Activated B cell treated with CpG ODN at 0.5 μM for 24 hours (primary cell): ENCODE data around the gene PASK. TPM values are rescaled to one million over a fixed set of nuclear protein-coding genes. Genes with fewer than 3 reads are reported as not detected.

ENCODE experiments used
- ATAC-seq: fragments of 200-7000 bp; cut with Tn5 transposase; one replicate; pipeline ENCODE4 v1.10.0; 2021; ENCODE audit warnings: low read depth, mild to moderate bottlenecking, moderate library complexity
- CTCF ChIA-PET: fragments of 350-600 bp; sonication (Branson Sonifier 250); formaldehyde crosslinking; loops from one replicate; lab custom pipeline; 2021; ENCODE audit warnings: antibody characterized with exemption; lab: Charles Lee
- POLR2A ChIA-PET: fragments of 350-600 bp; sonication (Branson Sonifier 250); formaldehyde crosslinking; loops from one replicate; lab custom pipeline; 2021; ENCODE audit warnings: antibody characterized with exemption; lab: Charles Lee
- DNase-seq: peaks from one replicate; pipeline ENCODE4 v3.0.0; 2022
- H3K27ac Mint-ChIP-seq: one replicate; pipeline ENCODE4 v1.8.0; 2020; ENCODE audit warnings: mixed read lengths
- H3K27me3 Mint-ChIP-seq: one replicate; pipeline ENCODE4 v1.8.0; 2021; ENCODE audit warnings: mixed read lengths
- H3K36me3 Mint-ChIP-seq: one replicate; pipeline ENCODE4 v1.8.0; 2021; ENCODE audit warnings: low read depth, mixed read lengths
- H3K4me1 Mint-ChIP-seq: one replicate; pipeline ENCODE4 v1.8.0; 2021; ENCODE audit warnings: mixed read lengths
- H3K4me3 Mint-ChIP-seq: one replicate; pipeline ENCODE4 v1.8.0; 2020; ENCODE audit warnings: mild to moderate bottlenecking, mixed read lengths
- H3K9me3 Mint-ChIP-seq: one replicate; pipeline ENCODE4 v1.8.0; 2020; ENCODE audit warnings: mixed read lengths
- intact Hi-C: fragments of 100-400 bp; cut with micrococcal nuclease; formaldehyde crosslinking; loops from one replicate; pipeline ENCODE4 v1.15.1; 2024
- total RNA-seq: library from RNA; stranded (reverse); gene quantifications from 2 replicates; pipeline ENCODE4 v1.2.3, GENCODE V29; 2022
- TF ChIP-seq, protein P1 (sequence below): fragments of 200-600 bp; IDR thresholded peaks from one replicate; pipeline ENCODE4 v1.8.0; 2022; ENCODE audit warnings: antibody characterized with exemption, mild to moderate bottlenecking

PASK gene
- total RNA-seq, 1 donor from 2014 or later: 150 TPM

- TF ChIP-seq, protein P1, sequence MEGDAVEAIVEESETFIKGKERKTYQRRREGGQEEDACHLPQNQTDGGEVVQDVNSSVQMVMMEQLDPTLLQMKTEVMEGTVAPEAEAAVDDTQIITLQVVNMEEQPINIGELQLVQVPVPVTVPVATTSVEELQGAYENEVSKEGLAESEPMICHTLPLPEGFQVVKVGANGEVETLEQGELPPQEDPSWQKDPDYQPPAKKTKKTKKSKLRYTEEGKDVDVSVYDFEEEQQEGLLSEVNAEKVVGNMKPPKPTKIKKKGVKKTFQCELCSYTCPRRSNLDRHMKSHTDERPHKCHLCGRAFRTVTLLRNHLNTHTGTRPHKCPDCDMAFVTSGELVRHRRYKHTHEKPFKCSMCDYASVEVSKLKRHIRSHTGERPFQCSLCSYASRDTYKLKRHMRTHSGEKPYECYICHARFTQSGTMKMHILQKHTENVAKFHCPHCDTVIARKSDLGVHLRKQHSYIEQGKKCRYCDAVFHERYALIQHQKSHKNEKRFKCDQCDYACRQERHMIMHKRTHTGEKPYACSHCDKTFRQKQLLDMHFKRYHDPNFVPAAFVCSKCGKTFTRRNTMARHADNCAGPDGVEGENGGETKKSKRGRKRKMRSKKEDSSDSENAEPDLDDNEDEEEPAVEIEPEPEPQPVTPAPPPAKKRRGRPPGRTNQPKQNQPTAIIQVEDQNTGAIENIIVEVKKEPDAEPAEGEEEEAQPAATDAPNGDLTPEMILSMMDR: no peak
- Mint-ChIP-seq H3K4me1 (no peaks in the 10 kb centered on the region), H3K4me3 (no peak overlapping the region), H3K27me3 (no peaks in the 10 kb centered on the region), H3K27ac (no peak overlapping the region), H3K36me3 (peaks cover 55% of the 10 kb centered on the region), H3K9me3 (no peaks in the 10 kb centered on the region)
- no peak for ATAC-seq
- intact Hi-C loops: no loop called here
- POLR2A ChIA-PET: no interaction called here
- no peak for DNase-seq
- CTCF ChIA-PET: no interaction called here
Measured at GRCh38 chr2:241180495-241180894, 31.2 kb upstream of the PASK start.

DNA sequence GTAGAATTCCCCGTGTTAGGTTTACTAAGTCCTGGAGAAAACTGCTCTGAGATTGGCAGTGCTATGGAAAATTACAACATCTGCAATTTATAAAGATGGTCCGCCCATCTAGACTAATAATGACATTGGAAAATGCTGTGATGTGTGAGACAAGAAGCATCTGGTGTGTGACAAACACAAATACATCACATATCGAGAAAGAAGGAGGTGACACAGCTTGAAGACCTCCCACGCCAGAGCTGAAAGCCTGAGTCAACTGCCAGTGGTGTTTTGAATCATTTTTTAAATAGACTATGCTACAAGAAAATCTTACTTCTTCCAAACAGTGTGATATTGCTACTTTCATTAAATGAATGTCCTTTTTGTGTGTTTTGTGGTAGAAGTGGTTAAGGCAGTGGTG is 30.6 kb upstream of the PASK start:
- peaks cover 59% of the 10 kb centered on the region for H3K36me3 Mint-ChIP-seq
- CTCF ChIA-PET: no interaction called here
- H3K9me3 Mint-ChIP-seq: no peaks in the 10 kb centered on the region
- DNase-seq: no peak
- POLR2A ChIA-PET: no interaction called here
- no peak for ATAC-seq
- no peaks in the 10 kb centered on the region for H3K27me3 Mint-ChIP-seq
- TF ChIP-seq, protein P1: no peak
- intact Hi-C loops: no loop called here
- no peak overlapping the region for H3K27ac Mint-ChIP-seq
- H3K4me1 Mint-ChIP-seq: no peaks in the 10 kb centered on the region
- no peak overlapping the region for H3K4me3 Mint-ChIP-seq

DNA sequence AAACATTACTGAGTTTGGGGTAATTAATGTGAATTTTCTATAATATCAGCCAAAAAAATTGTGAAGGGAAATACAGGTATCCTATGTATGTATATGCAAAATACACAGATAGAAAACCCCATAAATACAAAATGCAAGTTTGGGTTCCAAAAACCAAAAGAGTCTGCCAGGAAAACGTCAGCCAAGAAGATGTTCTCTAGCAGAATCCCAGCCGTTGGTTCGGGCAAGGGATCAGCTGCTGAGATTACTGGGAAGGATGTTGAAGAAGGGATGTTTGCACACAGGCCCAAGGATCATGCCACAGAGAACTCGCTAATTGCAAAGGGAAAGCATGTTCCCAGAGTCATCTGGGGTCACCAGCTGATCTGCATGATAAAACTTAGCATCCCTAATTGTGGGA is 29.7 kb upstream of the PASK start:
- ATAC-seq (no peak), DNase-seq (no peak)
- TF ChIP-seq, protein P1: no peak
- Mint-ChIP-seq H3K36me3 (peaks cover 65% of the 10 kb centered on the region), H3K4me1 (no peaks in the 10 kb centered on the region), H3K27ac (no peak overlapping the region), H3K4me3 (no peak overlapping the region), H3K9me3 (no peaks in the 10 kb centered on the region), H3K27me3 (no peaks in the 10 kb centered on the region)
- POLR2A ChIA-PET: no interaction called here
- CTCF ChIA-PET: no interaction called here
- intact Hi-C loops: no loop called here

DNA sequence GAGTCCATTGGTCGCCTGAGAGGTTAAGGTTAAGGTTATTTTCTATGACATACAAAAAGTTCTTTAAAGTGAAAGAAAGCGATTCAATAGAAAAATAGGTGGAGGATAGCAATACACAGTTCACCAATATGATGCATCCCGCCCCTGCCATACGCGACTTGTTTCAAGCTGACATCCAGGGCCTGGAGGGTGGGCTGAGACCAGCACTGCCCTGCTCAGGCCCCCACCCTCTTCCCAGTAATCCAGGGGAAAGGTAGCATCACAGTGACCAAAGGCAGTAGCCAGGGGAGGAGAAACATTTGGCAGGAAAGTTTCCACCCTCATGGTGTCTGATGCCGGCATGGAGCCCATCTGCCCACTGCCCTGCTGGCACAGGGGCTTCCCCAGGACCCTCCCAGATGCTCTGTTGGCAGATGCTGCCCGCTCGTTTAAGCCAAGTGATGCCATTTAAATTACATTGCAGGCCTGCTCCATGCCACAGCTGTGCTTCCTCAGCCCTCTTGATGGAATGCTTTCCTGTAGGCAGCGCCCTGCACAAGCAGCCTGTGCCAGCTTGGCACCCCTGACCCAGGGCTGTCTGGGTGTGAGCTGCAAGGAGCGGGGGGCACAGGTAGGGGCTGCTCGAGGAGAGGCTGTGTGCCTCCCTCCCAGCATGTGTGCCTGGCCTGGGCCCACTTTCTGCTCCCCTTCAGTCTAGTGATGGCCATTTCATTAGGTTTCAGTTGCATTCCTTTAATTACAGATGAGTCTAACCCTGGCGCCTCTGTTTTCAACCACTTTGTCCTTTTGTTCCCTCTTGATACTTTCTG is 28.5 kb upstream of the PASK start:
- TF ChIP-seq, protein P1: no peak
- CTCF ChIA-PET: no interaction called here
- POLR2A ChIA-PET: interaction anchor here (0.6 to 0.7 kb wide), 2 partner anchors 21 to 128 kb away, joined by 3 to 12 read pairs; no protein-coding TSS in a partner anchor
- H3K9me3 Mint-ChIP-seq: no peaks in the 10 kb centered on the region
- H3K4me1 Mint-ChIP-seq: no peaks in the 10 kb centered on the region
- no peak for ATAC-seq
- peaks cover 65% of the 10 kb centered on the region for H3K36me3 Mint-ChIP-seq
- H3K27me3 Mint-ChIP-seq: no peaks in the 10 kb centered on the region
- DNase-seq: no peak
- no peak overlapping the region for H3K27ac Mint-ChIP-seq
- intact Hi-C loops: no loop called here
- no peak overlapping the region for H3K4me3 Mint-ChIP-seq

DNA sequence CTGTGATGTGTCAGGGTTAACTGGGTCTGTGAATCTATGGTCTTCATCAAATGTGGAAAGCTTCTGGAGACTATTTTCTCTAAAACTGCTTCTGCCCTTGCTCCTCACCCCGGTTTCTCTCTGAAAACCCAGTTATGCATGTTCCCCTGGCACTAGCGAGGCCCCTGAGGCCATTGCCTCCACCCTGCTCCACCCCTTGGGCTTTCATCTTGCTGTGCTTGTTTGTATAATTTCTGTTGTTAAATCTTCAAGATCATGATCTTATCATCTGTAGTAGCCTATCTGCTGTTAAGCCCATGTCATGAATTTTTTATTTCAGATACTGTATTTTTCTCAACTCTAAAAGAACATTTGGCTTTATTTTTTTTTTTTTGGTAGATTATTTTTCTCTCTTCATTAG is 24.3 kb upstream of the PASK start:
- CTCF ChIA-PET: interaction anchor here (1.2 kb wide), 1 partner anchor 95 kb away, joined by 4 read pairs; no protein-coding TSS in a partner anchor
- H3K36me3 Mint-ChIP-seq: peaks cover 80% of the 10 kb centered on the region

More for the DNA sequence above, 24.3 kb upstream of the PASK start:
- TF ChIP-seq, protein P1: no peak
- H3K4me1 Mint-ChIP-seq: no peaks in the 10 kb centered on the region
- POLR2A ChIA-PET: interaction anchor here (1.1 kb wide), 1 partner anchor 95 kb away, joined by 5 read pairs; no protein-coding TSS in a partner anchor
- DNase-seq (no peak), ATAC-seq (no peak)
- no peak overlapping the region for H3K4me3 Mint-ChIP-seq
- no peaks in the 10 kb centered on the region for H3K27me3 Mint-ChIP-seq
- no peak overlapping the region for H3K27ac Mint-ChIP-seq
- H3K9me3 Mint-ChIP-seq: peaks cover 10% of the 10 kb centered on the region
- intact Hi-C loops: no loop called here
